ENCODE results near the gene SLC23A1.

SLC23A1 gene

GRCh38 chr5:139335811-139336210 lies 47.3 kb downstream of the SLC23A1 start:
- H3K4me3 ChIP-seq (ENCODE audit: low read depth, low read length), result no peak overlapping the region
- ChIA-PET CTCF (no interaction called here), POLR2A (interaction anchor here (2.4 kb wide), 1 partner anchor 42 kb away, joined by 8 read pairs; the partner anchor contains the start of gene MATR3)
- H3K9me3 ChIP-seq (ENCODE audit: control insufficient read depth, insufficient read depth, low read depth, low read length), result no peaks in the 10 kb centered on the region
- no peak overlapping the region for H3K27ac ChIP-seq (ENCODE audit: extremely low read depth, low read depth, low read length)
- H3K36me3 ChIP-seq (ENCODE audit: control insufficient read depth in 2 of 2, insufficient read depth in 1 of 2, low read length in 2 of 2), result peaks cover 26 to 29% of the 10 kb centered on the region in 2 experiments
- no peaks in the 10 kb centered on the region for H3K4me1 ChIP-seq (ENCODE audit: control insufficient read depth, insufficient read depth, low read length)
- peak; percentile 49; the same call in 1 of the 2 replicates for TF ChIP-seq ZNF580 (tag by site-specific recombination; IDR thresholded peaks at IDR 0.05)
- no peak for TF ChIP-seq ZBTB49 (tag by site-specific recombination; IDR thresholded peaks at IDR 0.05; ENCODE audit: low read depth)
- peak; percentile 52; the same call in 1 of the 2 replicates for TF ChIP-seq ZNF391 (tag by site-specific recombination; IDR thresholded peaks at IDR 0.05; ENCODE audit: borderline replicate concordance, low read depth)
- TF ChIP-seq ZNF629 (tag by site-specific recombination; IDR thresholded peaks at IDR 0.05), result 0 out of 2 replicates have a peak, but pooled peaks have one; percentile 26
- TF ChIP-seq KLF9 (tag by site-specific recombination; IDR thresholded peaks at IDR 0.05; ENCODE audit: low read depth), result no peak
- 0 out of 2 replicates have a peak, but pooled peaks have one; percentile 16 for TF ChIP-seq ZNF24 (tag by site-specific recombination; IDR thresholded peaks at IDR 0.05)
- no peak for TF ChIP-seq TSHZ1 (tag by site-specific recombination; IDR thresholded peaks at IDR 0.05; ENCODE audit: borderline replicate concordance)
- TF ChIP-seq BCL6B (tag by site-specific recombination; IDR thresholded peaks at IDR 0.05), result no peak
- no peak for TF ChIP-seq ZXDB (tag by site-specific recombination; IDR thresholded peaks at IDR 0.05)
- TF ChIP-seq GFI1B (tag by site-specific recombination; IDR thresholded peaks at IDR 0.05), result no peak
- no peak for TF ChIP-seq ZNF16 (tag by site-specific recombination; IDR thresholded peaks at IDR 0.05; ENCODE audit: low read depth)
- TF ChIP-seq ZNF362 (tag by site-specific recombination; IDR thresholded peaks at IDR 0.05), result no peak
- no peak for TF ChIP-seq ZNF211 (tag by site-specific recombination; IDR thresholded peaks at IDR 0.05; ENCODE audit: low read depth)
